ENCODE measurements around the gene PADI3. TPM values are rescaled to one million over a fixed set of nuclear protein-coding genes. Genes with fewer than 3 reads are reported as not detected.

PADI3 gene
- total and polyA plus RNA-seq, 11 donors, result not detected

- H3K27me3 ChIP-seq, result peaks cover 8 to 57% (median 31%) of the 10 kb centered on the region in 9 donors
These were observed 33.9 kb upstream of the PADI3 start for GRCh38 chr1:17214876-17215544.

GRCh38 chr1:17215545-17215890 is 33.4 kb upstream of the PADI3 start:
- Histone ChIP-seq H3K36me3 (no peaks in the 10 kb centered on the region), H3K27ac (no peak overlapping the region), H3K4me3 (no peak overlapping the region), H3K4me1 (peaks cover 0 to 8% (median 0%) of the 10 kb centered on the region in 12 donors), H3K9me3 (no peaks in the 10 kb centered on the region), H3K27me3 (peaks cover 8 to 62% (median 33%) of the 10 kb centered on the region in 9 donors)
- DNase-seq (no peak), ATAC-seq (no peak)
- TF ChIP-seq CTCF (IDR thresholded peaks at IDR 0.05) (no peak), POLR2A (IDR thresholded peaks at IDR 0.05) (no peak)
- intact Hi-C loops (cut with DNase I), result no loop called here
- WGBS, 4 donors, result 70 to 88% (median 79%) methylated on average over 6 of the region's 6 CpGs

More at GRCh38 chr1:17214876-17215544, 33.9 kb upstream of the PADI3 start:
- Histone ChIP-seq H3K27ac (no peak overlapping the region), H3K4me1 (peaks cover 0 to 8% (median 0%) of the 10 kb centered on the region in 12 donors), H3K36me3 (no peaks in the 10 kb centered on the region), H3K4me3 (no peak overlapping the region), H3K9me3 (no peaks in the 10 kb centered on the region)
- no peak for ATAC-seq
- DNase-seq, result no peak
- TF ChIP-seq CTCF (IDR thresholded peaks at IDR 0.05), result no peak
- WGBS, 4 donors, result 78 to 87% (median 81%) methylated on average over 5 of the region's 5 CpGs
- intact Hi-C loops (cut with DNase I), result no loop called here

- no peak overlapping the region for H3K4me3 ChIP-seq
- peaks cover 0 to 8% (median 0%) of the 10 kb centered on the region in 12 donors for H3K4me1 ChIP-seq
- H3K36me3 ChIP-seq, result no peaks in the 10 kb centered on the region
- TF ChIP-seq POLR2A (IDR thresholded peaks at IDR 0.05) (no peak), CTCF (IDR thresholded peaks at IDR 0.05) (no peak)
- intact Hi-C loops (cut with DNase I), result no loop called here
- H3K9me3 ChIP-seq, result no peaks in the 10 kb centered on the region
- no peak overlapping the region for H3K27ac ChIP-seq
- DNase-seq (no peak), ATAC-seq (no peak)
- H3K27me3 ChIP-seq, result peaks cover 8 to 67% (median 36%) of the 10 kb centered on the region in 9 donors
- WGBS, 4 donors, result 20 to 29% (median 29%) methylated on average over 5 of the region's 5 CpGs
These were observed 32.8 kb upstream of the PADI3 start for GRCh38 chr1:17216078-17216477.

GRCh38 chr1:17217607-17218006 is 31.3 kb upstream of the PADI3 start:
- peaks cover 8 to 64% (median 36%) of the 10 kb centered on the region in 9 donors for H3K27me3 ChIP-seq

More at GRCh38 chr1:17217607-17218006, 31.3 kb upstream of the PADI3 start:
- Histone ChIP-seq H3K4me3 (no peak overlapping the region), H3K9me3 (no peaks in the 10 kb centered on the region), H3K27ac (no peak overlapping the region), H3K4me1 (peaks cover 0 to 4% (median 0%) of the 10 kb centered on the region in 12 donors), H3K36me3 (no peaks in the 10 kb centered on the region)
- TF ChIP-seq POLR2A (IDR thresholded peaks at IDR 0.05) (no peak), CTCF (IDR thresholded peaks at IDR 0.05) (no peak)
- intact Hi-C loops (cut with DNase I), result no loop called here
- DNase-seq, result no peak
- 69 to 89% (median 77%) methylated on average over 3 of the region's 3 CpGs for WGBS, 4 donors
- ATAC-seq, result no peak

Data from heart left ventricle (tissue), 16 donors.